Left lung (tissue), 10 donors: ENCODE data around the gene KLHL35. TPM values are rescaled to one million over a fixed set of nuclear protein-coding genes. Genes with fewer than 3 reads are reported as not detected.

Source experiments
- ATAC-seq: fragments of 200-7000 bp; cut with Tn5 transposase; one replicate; pipeline ENCODE4 v1.9.1; 2020; ENCODE audit warnings: moderate library complexity
- DNase-seq, 4 donors: peaks; one replicate each; pipeline ENCODE4 v3.0.0-alpha.2; 2013 to 2020
- H3K27ac ChIP-seq, 2 donors: fragments of 200-600 bp; sonication (generic) in 1 of 2; one replicate each; pipeline versions ENCODE4 v1.5.0 to v1.8.0; 2020 to 2021
- H3K27me3 ChIP-seq, 2 donors: fragments of 200-600 bp; sonication (generic) in 1 of 2; one replicate each; pipeline versions ENCODE4 v1.5.0 to v1.8.0; 2020 to 2021
- H3K36me3 ChIP-seq, 2 donors: fragments of 200-600 bp; sonication (generic) in 1 of 2; one replicate each; pipeline versions ENCODE4 v1.5.0 to v1.8.0; 2020 to 2021
- H3K4me1 ChIP-seq, 2 donors: fragments of 200-600 bp; one replicate each; pipeline ENCODE4 v1.8.0; 2021
- H3K4me3 ChIP-seq, 2 donors: fragments of 200-600 bp; sonication (generic) in 1 of 2; one replicate each; pipeline versions ENCODE4 v1.5.0 to v1.8.0; 2020 to 2021; ENCODE audit warnings: mild to moderate bottlenecking in 1 of 2
- H3K9me3 ChIP-seq, 2 donors: fragments of 200-600 bp; sonication (generic) in 1 of 2; one replicate each; pipeline versions ENCODE4 v1.5.0 to v1.8.0; 2020 to 2021
- intact Hi-C, 2 donors: fragments of 100-400 bp; cut with DNase I; formaldehyde crosslinking; loops; one replicate each; pipeline versions ENCODE4 v1.11.2 to v1.14.2; 2022
- polyA plus RNA-seq, 6 donors: library from polyadenylated mRNA; unstranded; fragments of 120-200 nt; gene quantifications; one replicate each; pipeline ENCODE4 v1.2.1, GENCODE V29; 2013; ENCODE audit not compliant: insufficient read length in 6 of 6
- total RNA-seq, 2 donors: library from RNA; stranded (reverse); fragmentation: NEBNext Ultra II Directional; extraction: Animal tissue kit (Norgen Biotek cat#: 25700); gene quantifications; one replicate each; pipeline ENCODE4 v1.2.1, GENCODE V29; 2021
- TF ChIP-seq, protein P1 (sequence below), 2 donors: fragments of 200-600 bp; sonication (generic) in 1 of 2; IDR thresholded peaks; one replicate each; pipeline versions ENCODE4 v1.5.0 to v1.8.0; 2021; ENCODE audit warnings: antibody characterized with exemption in 2 of 2
- donor health status: DM: no; HTN: yes; CAD: no.
- donor health status: DM: no; HTN: no; CAD: no.

KLHL35 gene
- total and polyA plus RNA-seq, 8 donors, result 1.1 to 2.1 (median 1.3) TPM

DNA sequence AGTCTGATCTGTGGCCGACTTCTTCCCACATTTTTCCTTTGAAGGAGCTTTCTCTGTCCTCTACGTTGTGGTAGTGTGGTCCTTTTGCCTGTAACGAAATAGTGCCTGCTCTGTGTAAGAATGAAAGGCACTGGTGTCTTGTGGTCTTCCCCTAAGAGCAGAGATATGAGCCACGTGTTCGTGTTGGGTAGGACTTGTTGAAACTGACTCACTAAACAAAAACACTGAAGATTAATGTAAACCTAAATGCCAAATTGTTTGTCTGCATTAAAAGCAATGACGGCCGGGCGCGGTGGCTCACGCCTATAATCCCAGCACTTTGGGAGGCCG is 43.8 kb downstream of the KLHL35 start:
- ATAC-seq (no peak), DNase-seq (no peak)
- Histone ChIP-seq H3K27me3 (no peaks in the 10 kb centered on the region), H3K27ac (no peak overlapping the region), H3K9me3 (no peaks in the 10 kb centered on the region), H3K4me1 (peaks cover 7 to 15% of the 10 kb centered on the region in 2 donors), H3K36me3 (no peaks in the 10 kb centered on the region), H3K4me3 (no peak overlapping the region)
- TF ChIP-seq, protein P1, sequence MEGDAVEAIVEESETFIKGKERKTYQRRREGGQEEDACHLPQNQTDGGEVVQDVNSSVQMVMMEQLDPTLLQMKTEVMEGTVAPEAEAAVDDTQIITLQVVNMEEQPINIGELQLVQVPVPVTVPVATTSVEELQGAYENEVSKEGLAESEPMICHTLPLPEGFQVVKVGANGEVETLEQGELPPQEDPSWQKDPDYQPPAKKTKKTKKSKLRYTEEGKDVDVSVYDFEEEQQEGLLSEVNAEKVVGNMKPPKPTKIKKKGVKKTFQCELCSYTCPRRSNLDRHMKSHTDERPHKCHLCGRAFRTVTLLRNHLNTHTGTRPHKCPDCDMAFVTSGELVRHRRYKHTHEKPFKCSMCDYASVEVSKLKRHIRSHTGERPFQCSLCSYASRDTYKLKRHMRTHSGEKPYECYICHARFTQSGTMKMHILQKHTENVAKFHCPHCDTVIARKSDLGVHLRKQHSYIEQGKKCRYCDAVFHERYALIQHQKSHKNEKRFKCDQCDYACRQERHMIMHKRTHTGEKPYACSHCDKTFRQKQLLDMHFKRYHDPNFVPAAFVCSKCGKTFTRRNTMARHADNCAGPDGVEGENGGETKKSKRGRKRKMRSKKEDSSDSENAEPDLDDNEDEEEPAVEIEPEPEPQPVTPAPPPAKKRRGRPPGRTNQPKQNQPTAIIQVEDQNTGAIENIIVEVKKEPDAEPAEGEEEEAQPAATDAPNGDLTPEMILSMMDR (IDR thresholded peaks at IDR 0.05), result no peak
- intact Hi-C loops, result loop anchor here in 1 of 2 donors (10.0 kb wide), 1 partner anchor 104 kb away; no protein-coding TSS in a partner anchor

- peaks cover 10 to 21% of the 10 kb centered on the region in 2 donors for H3K4me1 ChIP-seq
- ATAC-seq, result peak; percentile 85
- peak in 3 of 4 donors; percentile 53 to 84 (median 73) for DNase-seq
- H3K36me3 ChIP-seq, result no peaks in the 10 kb centered on the region
- H3K27me3 ChIP-seq, result no peaks in the 10 kb centered on the region
- no peaks in the 10 kb centered on the region for H3K9me3 ChIP-seq
- intact Hi-C loops, result loop anchor here in 1 of 2 donors (10.0 kb wide), 1 partner anchor 104 kb away; no protein-coding TSS in a partner anchor
- TF ChIP-seq, protein P1 (IDR thresholded peaks at IDR 0.05), result peak; percentile 71 to 82
- no peak overlapping the region for H3K4me3 ChIP-seq
- no peak overlapping the region for H3K27ac ChIP-seq
These were observed 44.4 kb downstream of the KLHL35 start for GRCh38 chr11:75388386-75389275.

GRCh38 chr11:75387736-75388294 is 45.2 kb downstream of the KLHL35 start:
- DNase-seq (no peak), ATAC-seq (no peak)
- intact Hi-C loops, result loop anchor here in 1 of 2 donors (10.0 kb wide), 1 partner anchor 103 kb away; no protein-coding TSS in a partner anchor
- H3K27me3 ChIP-seq, result no peaks in the 10 kb centered on the region
- H3K9me3 ChIP-seq, result no peaks in the 10 kb centered on the region
- TF ChIP-seq, protein P1 (IDR thresholded peaks at IDR 0.05), result no peak
- H3K4me3 ChIP-seq, result no peak overlapping the region
- H3K4me1 ChIP-seq, result peaks cover 10 to 27% of the 10 kb centered on the region in 2 donors
- H3K36me3 ChIP-seq, result no peaks in the 10 kb centered on the region
- H3K27ac ChIP-seq, result no peak overlapping the region

DNA sequence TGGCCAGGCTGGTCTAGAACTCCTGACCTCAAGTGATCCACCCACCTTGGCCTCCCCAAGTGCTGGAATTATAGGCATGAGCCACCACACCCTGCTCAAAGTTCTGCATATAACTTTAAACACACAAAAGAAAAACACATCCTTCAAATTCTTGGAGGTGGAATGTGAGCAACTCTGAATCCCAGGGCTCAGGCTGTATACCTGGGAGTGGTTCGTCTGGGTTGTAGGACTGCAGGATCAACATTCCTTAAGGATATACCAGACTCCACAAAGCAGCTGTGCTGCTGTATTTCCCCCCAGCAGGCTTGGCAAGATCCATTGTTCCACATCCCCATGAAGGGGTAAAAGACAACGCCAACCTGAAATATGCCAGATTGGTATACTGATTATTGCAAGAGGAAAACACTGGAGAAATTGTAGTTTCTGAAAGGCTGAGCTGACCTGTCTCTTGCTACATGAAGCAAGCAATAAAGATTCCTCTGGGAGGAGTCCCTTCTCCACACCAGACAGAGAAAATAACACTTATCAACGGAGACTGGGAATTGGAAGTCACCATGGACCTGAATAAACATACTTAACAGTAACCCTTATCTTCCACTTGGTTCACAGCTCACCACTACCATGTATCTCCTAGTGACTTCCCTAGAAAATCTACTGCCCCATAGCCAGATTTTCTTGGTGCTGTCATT is 45.9 kb downstream of the KLHL35 start:
- DNase-seq (no peak), ATAC-seq (peak; percentile 7)
- Histone ChIP-seq H3K36me3 (no peaks in the 10 kb centered on the region), H3K27ac (no peak overlapping the region), H3K9me3 (no peaks in the 10 kb centered on the region), H3K4me1 (peaks cover 10 to 27% of the 10 kb centered on the region in 2 donors), H3K27me3 (no peaks in the 10 kb centered on the region), H3K4me3 (no peak overlapping the region)
- TF ChIP-seq, protein P1 (IDR thresholded peaks at IDR 0.05), result no peak
- intact Hi-C loops, result loop anchor here in 1 of 2 donors (10.0 kb wide), 1 partner anchor 102 kb away; no protein-coding TSS in a partner anchor
